Tibial nerve (tissue), 4 donors: ENCODE data around the gene PTGES2.

Experiments
- CTCF ChIP-seq, 5 experiments: fragments of 200-600 bp in 3 of 5; fragments of 450-650 bp in 2 of 5; sonication (generic) in 3 of 5; IDR thresholded peaks; one replicate each; pipeline ENCODE4 v1.5.1; 2016 to 2019; ENCODE audit warnings: antibody characterized with exemption in 5 of 5, mild to moderate bottlenecking in 3 of 5, moderate library complexity in 2 of 5
- EP300 ChIP-seq, 2 donors: sonication (generic); formaldehyde crosslinking; IDR thresholded peaks; one replicate each; pipeline ENCODE4 v1.6.1; 2017; ENCODE audit warnings: antibody characterized with exemption in 2 of 2, mild to moderate bottlenecking in 1 of 2
- POLR2A ChIP-seq, 2 donors: fragments of 450-650 bp; IDR thresholded peaks; one replicate each; pipeline ENCODE4 v1.6.1; 2017; ENCODE audit warnings: antibody characterized with exemption in 2 of 2, mild to moderate bottlenecking in 2 of 2, moderate library complexity in 2 of 2

- TF ChIP-seq EP300 (IDR thresholded peaks at IDR 0.05) (no peak), CTCF (IDR thresholded peaks at IDR 0.05) (no peak), POLR2A (IDR thresholded peaks at IDR 0.05) (no peak)
These were observed 25.8 kb upstream of the PTGES2 start for GRCh38 chr9:128153060-128153946.
